DOHH2 (cell line): ENCODE results near the gene SDCCAG8.

Source experiments
- H3F3A ChIP-seq: fragments of 200-600 bp; sonication (generic), shearing (Covaris generic); 2 replicates; pipeline ENCODE4 v1.6.0; 2016; ENCODE audit warnings: antibody characterized with exemption, mild to moderate bottlenecking; ENCODE audit not compliant: control insufficient read depth, insufficient read depth
- H3K27ac ChIP-seq: fragments of 200-600 bp; sonication (generic); 2 replicates; pipeline ENCODE4 v1.5.1; 2014; ENCODE audit warnings: low read depth, mild to moderate bottlenecking, low read length, moderate library complexity
- H3K27me3 ChIP-seq: fragments of 200-600 bp; sonication (generic); 2 replicates; pipeline ENCODE4 v1.6.1; 2014; ENCODE audit warnings: mild to moderate bottlenecking, low read length, mixed read lengths; ENCODE audit not compliant: control insufficient read depth
- H3K36me3 ChIP-seq: fragments of 200-600 bp; sonication (generic); 2 replicates; pipeline ENCODE4 v1.6.1; 2014; ENCODE audit warnings: mild to moderate bottlenecking, low read length, moderate library complexity, mixed read lengths; ENCODE audit not compliant: control insufficient read depth
- H3K4me1 ChIP-seq: fragments of 200-600 bp; sonication (generic); 2 replicates; pipeline ENCODE4 v1.6.1; 2014; ENCODE audit warnings: mild to moderate bottlenecking, low read length, mixed read lengths; ENCODE audit not compliant: control insufficient read depth
- H3K4me2 ChIP-seq: fragments of 200-600 bp; sonication (generic); 2 replicates; pipeline ENCODE4 v1.6.0; 2014; ENCODE audit warnings: mild to moderate bottlenecking, low read length, moderate library complexity
- H3K4me3 ChIP-seq: fragments of 200-600 bp; sonication (generic); 2 replicates; pipeline ENCODE4 v1.5.1; 2014; ENCODE audit warnings: mild to moderate bottlenecking, low read length, mixed read lengths
- H3K79me2 ChIP-seq: fragments of 200-600 bp; sonication (generic); 2 replicates; pipeline ENCODE4 v1.6.1; 2014; ENCODE audit warnings: mild to moderate bottlenecking, low read length, mixed read lengths; ENCODE audit not compliant: control insufficient read depth
- H3K9me2 ChIP-seq: fragments of 200-600 bp; sonication (generic); replicated peaks from 2 replicates; pipeline ENCODE4 v1.6.1; 2014; ENCODE audit warnings: mild to moderate bottlenecking, low read length, mixed read lengths; ENCODE audit not compliant: control insufficient read depth
- H3K9me3 ChIP-seq: fragments of 200-600 bp; sonication (generic); 2 replicates; pipeline ENCODE4 v1.6.1; 2014; ENCODE audit warnings: antibody characterized with exemption, low read length, mixed read lengths; ENCODE audit not compliant: control insufficient read depth, insufficient read depth
- H4K20me1 ChIP-seq: fragments of 200-600 bp; sonication (generic); 2 replicates; pipeline ENCODE4 v1.6.0; 2014; ENCODE audit warnings: low read depth, mild to moderate bottlenecking, antibody characterized with exemption, low read length, moderate library complexity; ENCODE audit not compliant: control insufficient read depth, insufficient read depth
- EZH2phosphoT487 ChIP-seq: fragments of 200-600 bp; sonication (generic); IDR thresholded peaks from 2 replicates; pipeline ENCODE4 v1.6.1; 2017; ENCODE audit warnings: borderline replicate concordance, mild to moderate bottlenecking, antibody characterized with exemption, low read length, moderate library complexity, mixed read lengths
- TF ChIP-seq, protein P1 (sequence below): fragments of 200-600 bp; sonication (generic); IDR thresholded peaks from one replicate; pipeline ENCODE4 v1.5.1; 2014; ENCODE audit warnings: antibody characterized with exemption, mild to moderate bottlenecking, low read depth, low read length; ENCODE audit not compliant: poor library complexity, severe bottlenecking

Gene SDCCAG8

DNA sequence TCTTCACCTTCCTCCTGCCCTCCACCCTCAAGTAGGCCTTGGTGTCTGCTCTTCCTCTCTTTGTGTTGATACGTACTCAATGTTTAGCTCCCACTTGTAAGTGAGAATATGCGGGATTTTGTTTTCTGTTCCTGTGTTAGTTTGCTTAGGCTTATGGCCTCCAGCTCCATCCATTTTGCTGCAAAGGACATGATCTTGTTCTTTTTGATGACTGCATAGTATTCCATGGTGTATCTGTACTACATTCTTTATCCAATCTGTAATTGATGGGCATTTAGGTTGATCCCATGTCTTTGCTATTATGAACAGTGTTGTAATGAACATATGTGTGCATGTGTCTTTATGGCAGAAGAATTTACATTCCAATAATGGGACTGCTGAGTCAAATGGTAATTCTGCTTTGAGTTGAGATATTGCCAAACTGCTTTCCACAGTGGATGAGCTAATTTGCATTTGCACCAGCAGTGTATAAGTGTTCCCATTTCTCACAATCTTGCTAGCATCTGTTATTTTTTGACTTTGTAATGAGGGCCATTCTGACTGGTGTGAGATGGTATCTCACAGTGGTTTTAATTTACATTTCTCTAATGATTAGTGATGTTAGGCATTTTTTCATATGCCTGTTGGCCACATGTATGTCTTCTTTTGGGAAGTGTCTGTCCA lies 272.7 kb downstream of the SDCCAG8 start:
- Histone ChIP-seq H3K27me3 (no peaks in the 10 kb centered on the region), H3K9me3 (no peaks in the 10 kb centered on the region), H3F3A (no peaks in the 10 kb centered on the region), H3K4me2 (no peak overlapping the region), H4K20me1 (no peaks in the 10 kb centered on the region), H3K4me3 (no peak overlapping the region), H3K36me3 (no peaks in the 10 kb centered on the region), H3K79me2 (no peaks in the 10 kb centered on the region), H3K9me2 (no peaks in the 10 kb centered on the region), H3K4me1 (0 out of 2 replicates have a peak, but pooled peaks cover 4% of the 10 kb centered on the region), H3K27ac (no peak overlapping the region)
- no peak for TF ChIP-seq EZH2phosphoT487
- TF ChIP-seq, protein P1, sequence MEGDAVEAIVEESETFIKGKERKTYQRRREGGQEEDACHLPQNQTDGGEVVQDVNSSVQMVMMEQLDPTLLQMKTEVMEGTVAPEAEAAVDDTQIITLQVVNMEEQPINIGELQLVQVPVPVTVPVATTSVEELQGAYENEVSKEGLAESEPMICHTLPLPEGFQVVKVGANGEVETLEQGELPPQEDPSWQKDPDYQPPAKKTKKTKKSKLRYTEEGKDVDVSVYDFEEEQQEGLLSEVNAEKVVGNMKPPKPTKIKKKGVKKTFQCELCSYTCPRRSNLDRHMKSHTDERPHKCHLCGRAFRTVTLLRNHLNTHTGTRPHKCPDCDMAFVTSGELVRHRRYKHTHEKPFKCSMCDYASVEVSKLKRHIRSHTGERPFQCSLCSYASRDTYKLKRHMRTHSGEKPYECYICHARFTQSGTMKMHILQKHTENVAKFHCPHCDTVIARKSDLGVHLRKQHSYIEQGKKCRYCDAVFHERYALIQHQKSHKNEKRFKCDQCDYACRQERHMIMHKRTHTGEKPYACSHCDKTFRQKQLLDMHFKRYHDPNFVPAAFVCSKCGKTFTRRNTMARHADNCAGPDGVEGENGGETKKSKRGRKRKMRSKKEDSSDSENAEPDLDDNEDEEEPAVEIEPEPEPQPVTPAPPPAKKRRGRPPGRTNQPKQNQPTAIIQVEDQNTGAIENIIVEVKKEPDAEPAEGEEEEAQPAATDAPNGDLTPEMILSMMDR: no peak

DNA sequence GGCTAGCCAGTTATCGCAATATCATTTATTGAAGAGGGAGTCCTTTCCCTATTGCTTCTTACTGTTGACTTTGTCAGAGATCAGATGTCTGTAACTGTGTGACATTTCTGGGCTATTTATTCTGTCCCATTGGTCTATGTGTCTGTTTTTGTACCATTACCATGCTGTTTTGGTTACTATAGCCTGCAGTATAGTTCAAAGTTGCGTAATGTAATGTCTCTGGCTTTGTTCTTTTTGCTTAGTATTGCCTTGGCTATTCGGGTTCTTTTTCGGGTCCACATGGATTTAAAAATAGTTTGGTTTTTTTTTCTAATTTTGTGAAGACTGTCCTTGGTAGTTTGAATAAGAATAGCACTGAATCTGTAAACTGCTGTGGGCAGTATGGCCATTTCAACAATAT lies 273.7 kb downstream of the SDCCAG8 start:
- no peak overlapping the region for H3K4me2 ChIP-seq
- no peaks in the 10 kb centered on the region for H4K20me1 ChIP-seq
- no peak overlapping the region for H3K27ac ChIP-seq
- H3K4me3 ChIP-seq: no peak overlapping the region
- H3K9me3 ChIP-seq: no peaks in the 10 kb centered on the region
- H3F3A ChIP-seq: no peaks in the 10 kb centered on the region
- no peaks in the 10 kb centered on the region for H3K27me3 ChIP-seq
- no peaks in the 10 kb centered on the region for H3K36me3 ChIP-seq
- H3K9me2 ChIP-seq: no peaks in the 10 kb centered on the region
- 0 out of 2 replicates have a peak, but pooled peaks cover 4% of the 10 kb centered on the region for H3K4me1 ChIP-seq
- no peak for TF ChIP-seq EZH2phosphoT487
- TF ChIP-seq, protein P1: no peak
- no peaks in the 10 kb centered on the region for H3K79me2 ChIP-seq

DNA sequence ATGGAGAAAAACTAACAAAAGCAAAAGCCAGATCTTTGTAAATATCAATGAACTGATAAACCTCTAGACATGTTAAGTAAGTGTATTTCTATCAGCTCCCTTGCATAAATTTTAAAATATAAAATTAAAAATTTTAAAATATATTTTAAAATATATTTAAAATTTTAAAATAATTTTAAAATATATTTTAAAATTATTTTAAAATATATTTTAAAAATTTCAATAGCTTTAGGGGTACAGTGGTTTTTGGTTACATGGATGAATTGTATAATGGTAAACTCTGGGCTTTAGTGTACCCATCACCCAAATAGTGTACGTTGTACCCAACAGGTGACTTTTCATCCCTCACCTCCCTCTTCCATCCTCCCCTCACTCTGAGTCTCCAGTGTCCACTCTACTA lies 279.2 kb downstream of the SDCCAG8 start:
- H3K27ac ChIP-seq: no peak overlapping the region
- no peak overlapping the region for H3K4me3 ChIP-seq
- no peaks in the 10 kb centered on the region for H3K79me2 ChIP-seq
- no peaks in the 10 kb centered on the region; the same call in 1 of the 2 replicates for H3K27me3 ChIP-seq
- TF ChIP-seq, protein P1: no peak
- TF ChIP-seq EZH2phosphoT487: no peak
- no peaks in the 10 kb centered on the region for H3K36me3 ChIP-seq
- no peak overlapping the region for H3K4me2 ChIP-seq
- no peaks in the 10 kb centered on the region for H3K9me3 ChIP-seq
- no peaks in the 10 kb centered on the region for H3F3A ChIP-seq
- 0 out of 2 replicates have a peak, but pooled peaks cover 4% of the 10 kb centered on the region for H3K4me1 ChIP-seq
- no peaks in the 10 kb centered on the region for H3K9me2 ChIP-seq
- no peaks in the 10 kb centered on the region for H4K20me1 ChIP-seq
